Measurements from ENCODE around the gene HLCS.

Gene HLCS

DNA sequence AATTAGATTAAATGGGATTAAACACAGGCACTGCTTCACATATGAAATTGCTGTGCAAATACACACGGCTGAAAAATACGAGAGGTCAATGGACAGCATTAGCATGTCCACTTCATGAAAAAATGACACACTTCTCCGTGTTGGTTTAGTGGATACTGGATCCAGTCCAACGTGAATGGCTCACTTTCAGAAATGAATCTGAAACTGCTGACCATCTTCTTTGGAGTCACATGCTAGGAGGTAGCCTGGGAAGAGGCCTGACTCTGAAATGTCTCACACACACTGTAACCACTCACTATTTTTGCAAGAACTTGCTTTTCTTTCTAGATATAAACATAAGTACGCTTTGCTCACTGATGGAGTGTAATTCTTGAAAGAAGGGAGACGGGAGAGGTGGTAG is 127.3 kb downstream of the HLCS start:
- TF ChIP-seq CTCF (conservative IDR thresholded peaks at IDR 0.05; ENCODE audit: control insufficient read depth, insufficient read depth, low read depth, low read length): no peak
- no peak overlapping the region for H3K4me3 ChIP-seq (ENCODE audit: control insufficient read depth, low read depth, low read length)
- peak; percentile 75 for DNase-seq (ENCODE audit: low read depth)

DNA sequence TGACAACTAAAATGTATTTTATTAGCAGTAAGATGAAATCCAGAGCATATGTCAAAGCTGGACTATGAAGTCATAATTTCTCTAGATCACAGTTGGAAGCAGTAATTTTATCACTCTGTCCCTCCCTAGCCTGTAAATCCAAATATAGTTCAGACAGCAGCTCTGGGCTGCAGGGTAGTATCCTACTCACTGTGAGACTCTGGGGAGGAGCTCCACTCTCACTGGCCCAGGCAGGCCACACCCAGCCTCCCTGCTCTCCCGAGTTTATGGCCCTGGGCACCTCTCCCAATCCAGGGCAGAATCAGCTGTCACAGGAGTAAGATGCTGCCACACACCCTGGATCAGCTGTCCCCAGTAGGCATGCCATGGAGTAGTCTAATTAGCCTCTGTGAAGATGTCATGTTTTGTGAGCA is 131.1 kb downstream of the HLCS start:
- DNase-seq (ENCODE audit: low read depth): no peak
- no peak for TF ChIP-seq CTCF (conservative IDR thresholded peaks at IDR 0.05; ENCODE audit: control insufficient read depth, insufficient read depth, low read depth, low read length)
- no peak overlapping the region for H3K4me3 ChIP-seq (ENCODE audit: control insufficient read depth, low read depth, low read length)

DNA sequence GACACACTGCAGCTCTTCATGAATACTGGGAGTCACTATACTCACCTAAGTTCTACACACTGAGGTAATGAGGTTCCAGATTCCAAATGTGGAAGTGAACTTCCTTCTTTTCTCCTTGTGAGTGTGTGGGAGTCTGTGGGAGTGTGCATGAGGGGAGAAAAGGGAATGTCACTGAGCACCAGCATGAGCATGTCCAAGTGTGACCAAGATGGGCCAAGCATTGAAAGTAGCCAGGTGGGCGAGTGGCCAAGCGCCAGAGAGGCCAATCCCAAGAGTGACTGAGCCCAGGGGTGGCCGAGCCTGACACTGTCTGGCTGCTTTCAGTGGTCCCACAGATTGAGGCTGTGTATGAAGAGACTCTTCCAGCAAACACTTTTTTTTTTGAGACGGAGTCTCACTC is 132.3 kb downstream of the HLCS start:
- H3K4me3 ChIP-seq (ENCODE audit: control insufficient read depth, low read depth, low read length): no peak overlapping the region
- no peak for DNase-seq (ENCODE audit: low read depth)
- no peak for TF ChIP-seq CTCF (conservative IDR thresholded peaks at IDR 0.05; ENCODE audit: control insufficient read depth, insufficient read depth, low read depth, low read length)

DNA sequence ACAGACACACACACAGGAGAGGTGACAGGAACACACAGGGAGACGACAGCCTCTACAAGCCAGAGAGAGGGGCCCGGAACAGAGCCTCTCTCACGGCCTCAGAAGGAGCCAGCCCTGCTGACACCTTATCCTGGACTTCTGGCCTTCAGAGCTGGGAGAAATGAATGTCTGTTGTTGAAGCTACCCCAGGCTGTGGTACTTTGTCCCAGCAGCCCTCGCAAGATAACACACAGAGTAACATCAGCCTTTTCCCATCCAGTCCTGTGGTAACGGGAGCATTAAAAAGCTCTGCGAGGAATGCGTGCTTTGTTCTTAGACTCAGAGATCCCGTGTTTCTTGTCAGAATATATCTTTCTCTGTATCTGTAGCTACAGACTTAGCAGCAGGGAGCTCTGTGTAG is 136.4 kb downstream of the HLCS start:
- no peak for DNase-seq (ENCODE audit: low read depth)
- no peak overlapping the region for H3K4me3 ChIP-seq (ENCODE audit: control insufficient read depth, low read depth, low read length)
- no peak for TF ChIP-seq CTCF (conservative IDR thresholded peaks at IDR 0.05; ENCODE audit: control insufficient read depth, insufficient read depth, low read depth, low read length)

- DNase-seq (ENCODE audit: low read depth): peak; percentile 24
- TF ChIP-seq CTCF (conservative IDR thresholded peaks at IDR 0.05; ENCODE audit: control insufficient read depth, insufficient read depth, low read depth, low read length): no peak
- H3K4me3 ChIP-seq (ENCODE audit: control insufficient read depth, low read depth, low read length): no peak overlapping the region
These were observed 137.5 kb downstream of the HLCS start for GRCh38 chr21:36828891-36829515.

- no peak for DNase-seq (ENCODE audit: low read depth)
- TF ChIP-seq CTCF (conservative IDR thresholded peaks at IDR 0.05; ENCODE audit: control insufficient read depth, insufficient read depth, low read depth, low read length): no peak
These were observed 138.3 kb downstream of the HLCS start for GRCh38 chr21:36828208-36828607.

DNA sequence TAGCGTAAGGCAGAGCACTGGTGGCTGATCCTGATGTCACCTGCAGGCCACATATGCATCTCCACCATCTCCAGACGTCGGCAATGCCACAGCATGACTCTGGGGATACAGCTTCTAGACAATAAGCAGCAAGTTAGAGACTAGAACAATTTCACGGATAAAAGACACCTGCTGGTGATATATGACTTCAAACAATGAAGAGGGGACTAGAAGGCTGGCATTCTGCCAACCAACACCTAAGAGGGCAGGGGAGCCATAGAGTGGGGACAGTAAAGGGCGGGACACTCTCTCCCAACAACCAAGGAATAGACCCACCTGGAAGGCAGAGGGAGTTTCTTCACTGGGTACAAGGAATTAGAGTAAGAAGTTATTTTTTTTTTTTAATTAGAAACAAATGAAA is 140.8 kb downstream of the HLCS start:
- no peak for DNase-seq (ENCODE audit: low read depth)
- TF ChIP-seq CTCF (conservative IDR thresholded peaks at IDR 0.05; ENCODE audit: control insufficient read depth, insufficient read depth, low read depth, low read length): no peak
- no peak overlapping the region for H3K4me3 ChIP-seq (ENCODE audit: control insufficient read depth, low read depth, low read length)

More at GRCh38 chr21:36828208-36828607, 138.3 kb downstream of the HLCS start:
- H3K4me3 ChIP-seq (ENCODE audit: control insufficient read depth, low read depth, low read length): no peak overlapping the region
